Measurements from ENCODE around the gene ADCY7.

GRCh38 chr16:50272687-50273381 is 6.5 kb downstream of the ADCY7 start:
- no peak for TF ChIP-seq CTCF (conservative IDR thresholded peaks at IDR 0.05; ENCODE audit: low read depth, low read length)
- no peak for TF ChIP-seq EZH2 (IDR thresholded peaks at IDR 0.05; ENCODE audit: low read length, unreplicated experiment)
